Panc1 (cell line): ENCODE measurements around the gene COL5A1.

ENCODE experiments used
- POLR2AphosphoS5 ChIP-seq: IDR thresholded peaks from 2 replicates; pipeline ENCODE4 v1.6.1; 2012; ENCODE audit warnings: mild to moderate bottlenecking, low read depth, low read length, moderate library complexity
- TCF7L2 ChIP-seq: IDR thresholded peaks from 2 replicates; pipeline ENCODE4 v1.6.1; 2011; ENCODE audit warnings: mild to moderate bottlenecking, low read depth, low read length, inconsistent platforms
- TF ChIP-seq, protein P1 (sequence below): fragments of 450-650 bp; IDR thresholded peaks from 2 replicates; pipeline ENCODE4 v1.5.1; 2017; ENCODE audit warnings: mild to moderate bottlenecking

GRCh38 chr9:134645607-134646365, 4.2 kb downstream of the COL5A1 start:
- TF ChIP-seq, protein P1, sequence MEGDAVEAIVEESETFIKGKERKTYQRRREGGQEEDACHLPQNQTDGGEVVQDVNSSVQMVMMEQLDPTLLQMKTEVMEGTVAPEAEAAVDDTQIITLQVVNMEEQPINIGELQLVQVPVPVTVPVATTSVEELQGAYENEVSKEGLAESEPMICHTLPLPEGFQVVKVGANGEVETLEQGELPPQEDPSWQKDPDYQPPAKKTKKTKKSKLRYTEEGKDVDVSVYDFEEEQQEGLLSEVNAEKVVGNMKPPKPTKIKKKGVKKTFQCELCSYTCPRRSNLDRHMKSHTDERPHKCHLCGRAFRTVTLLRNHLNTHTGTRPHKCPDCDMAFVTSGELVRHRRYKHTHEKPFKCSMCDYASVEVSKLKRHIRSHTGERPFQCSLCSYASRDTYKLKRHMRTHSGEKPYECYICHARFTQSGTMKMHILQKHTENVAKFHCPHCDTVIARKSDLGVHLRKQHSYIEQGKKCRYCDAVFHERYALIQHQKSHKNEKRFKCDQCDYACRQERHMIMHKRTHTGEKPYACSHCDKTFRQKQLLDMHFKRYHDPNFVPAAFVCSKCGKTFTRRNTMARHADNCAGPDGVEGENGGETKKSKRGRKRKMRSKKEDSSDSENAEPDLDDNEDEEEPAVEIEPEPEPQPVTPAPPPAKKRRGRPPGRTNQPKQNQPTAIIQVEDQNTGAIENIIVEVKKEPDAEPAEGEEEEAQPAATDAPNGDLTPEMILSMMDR: no peak
- TF ChIP-seq POLR2AphosphoS5 (no peak), TCF7L2 (no peak)
